Cardiac muscle cell (in vitro differentiated cells and primary cell): ENCODE measurements around the gene RAB3C. TPM values are rescaled to one million over a fixed set of nuclear protein-coding genes. Genes with fewer than 3 reads are reported as not detected.

Source experiments
- DNase-seq, 2 donors: peaks; one replicate each; pipeline versions ENCODE4 v3.0.0 to v3.0.0-alpha.2; 2010 to 2017; ENCODE audit warnings: low read depth in 1 of 2, low spot score in 1 of 2
- H3K27ac ChIP-seq: fragments of 200-600 bp; sonication (generic); 2 replicates; pipeline ENCODE4 v1.5.1; 2016
- H3K27me3 ChIP-seq: fragments of 200-600 bp; sonication (generic); 2 replicates; pipeline ENCODE4 v1.6.0; 2016; ENCODE audit warnings: control low read depth
- H3K36me3 ChIP-seq: fragments of 200-600 bp; sonication (generic); 2 replicates; pipeline ENCODE4 v1.5.1; 2016; ENCODE audit warnings: control low read depth
- H3K4me1 ChIP-seq: fragments of 200-600 bp; sonication (generic); 2 replicates; pipeline ENCODE4 v1.8.1; 2017; ENCODE audit warnings: low read depth, mild to moderate bottlenecking, mixed run types
- H3K4me3 ChIP-seq: fragments of 200-600 bp; sonication (generic); 2 replicates; pipeline ENCODE4 v1.5.1; 2016; ENCODE audit warnings: mild to moderate bottlenecking
- H3K9me3 ChIP-seq: fragments of 200-600 bp; sonication (generic); 2 replicates; pipeline ENCODE4 v1.5.1; 2017; ENCODE audit warnings: low read depth, mild to moderate bottlenecking, control low read depth
- polyA plus RNA-seq: library from polyadenylated mRNA; unstranded; fragments of >200 nt; fragmentation: Nextera tagmentation; extraction: Ambion mirVana; gene quantifications from 2 replicates; pipeline ENCODE4 v1.2.1, GENCODE V29; 2016
- total RNA-seq: library from RNA; depleted of rRNA; stranded (reverse); fragments of >200 nt; gene quantifications from 2 replicates; pipeline ENCODE4 v1.2.3, GENCODE V29; 2016
- TF ChIP-seq, protein P1 (sequence below): IDR thresholded peaks from 2 replicates; pipeline ENCODE4 v1.5.1; 2012; ENCODE audit warnings: low read depth, mild to moderate bottlenecking, low read length

The RAB3C gene
- total and polyA plus RNA-seq, 2 experiments from 2014 or later: 0.69 to 1.1 TPM

DNA sequence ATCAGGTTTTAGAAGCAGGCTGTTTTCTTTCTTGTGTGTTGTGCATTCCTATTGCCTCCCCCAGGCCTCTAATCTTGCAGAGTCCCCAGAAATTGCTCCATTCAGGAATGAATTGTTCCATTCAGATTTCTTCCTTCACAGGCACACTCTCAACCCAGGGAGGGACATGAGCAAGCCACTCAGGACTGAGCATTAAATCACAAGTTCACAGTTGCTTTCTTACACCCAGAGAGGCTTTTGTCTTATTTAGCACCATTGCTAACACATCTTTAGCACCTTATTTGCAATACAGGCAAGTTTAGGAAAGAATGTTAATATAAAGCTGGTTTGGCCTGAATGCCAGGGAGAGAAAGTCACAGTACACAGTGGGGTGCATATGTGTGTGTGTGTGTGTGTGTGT is 221.4 kb downstream of the RAB3C start:
- Histone ChIP-seq H3K36me3 (no peaks in the 10 kb centered on the region), H3K27me3 (no peaks in the 10 kb centered on the region), H3K9me3 (no peaks in the 10 kb centered on the region), H3K4me1 (no peaks in the 10 kb centered on the region), H3K27ac (no peak overlapping the region), H3K4me3 (no peak overlapping the region)
- TF ChIP-seq, protein P1, sequence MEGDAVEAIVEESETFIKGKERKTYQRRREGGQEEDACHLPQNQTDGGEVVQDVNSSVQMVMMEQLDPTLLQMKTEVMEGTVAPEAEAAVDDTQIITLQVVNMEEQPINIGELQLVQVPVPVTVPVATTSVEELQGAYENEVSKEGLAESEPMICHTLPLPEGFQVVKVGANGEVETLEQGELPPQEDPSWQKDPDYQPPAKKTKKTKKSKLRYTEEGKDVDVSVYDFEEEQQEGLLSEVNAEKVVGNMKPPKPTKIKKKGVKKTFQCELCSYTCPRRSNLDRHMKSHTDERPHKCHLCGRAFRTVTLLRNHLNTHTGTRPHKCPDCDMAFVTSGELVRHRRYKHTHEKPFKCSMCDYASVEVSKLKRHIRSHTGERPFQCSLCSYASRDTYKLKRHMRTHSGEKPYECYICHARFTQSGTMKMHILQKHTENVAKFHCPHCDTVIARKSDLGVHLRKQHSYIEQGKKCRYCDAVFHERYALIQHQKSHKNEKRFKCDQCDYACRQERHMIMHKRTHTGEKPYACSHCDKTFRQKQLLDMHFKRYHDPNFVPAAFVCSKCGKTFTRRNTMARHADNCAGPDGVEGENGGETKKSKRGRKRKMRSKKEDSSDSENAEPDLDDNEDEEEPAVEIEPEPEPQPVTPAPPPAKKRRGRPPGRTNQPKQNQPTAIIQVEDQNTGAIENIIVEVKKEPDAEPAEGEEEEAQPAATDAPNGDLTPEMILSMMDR: no peak
- DNase-seq: no peak

DNA sequence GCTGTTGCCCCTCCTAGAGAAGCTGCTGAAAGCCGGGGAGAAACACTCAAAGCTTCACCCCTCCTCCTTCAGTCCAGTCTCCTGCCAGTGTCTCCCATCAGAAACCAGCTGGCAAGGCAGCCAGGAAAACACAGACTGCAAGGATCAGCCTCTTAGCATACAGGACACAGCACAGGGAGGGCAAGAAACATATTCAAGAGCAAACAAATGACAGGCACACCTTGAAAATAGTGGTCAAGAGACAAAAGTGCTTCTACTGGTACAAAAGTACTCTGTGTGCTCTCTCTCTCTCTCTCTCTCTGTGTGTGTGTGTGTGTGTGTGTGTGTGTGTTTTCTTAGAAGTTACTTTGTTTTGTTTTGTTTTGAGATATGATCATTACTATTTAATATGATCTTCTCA is 227.2 kb downstream of the RAB3C start:
- H3K27me3 ChIP-seq: no peaks in the 10 kb centered on the region
- TF ChIP-seq, protein P1: no peak

DNA sequence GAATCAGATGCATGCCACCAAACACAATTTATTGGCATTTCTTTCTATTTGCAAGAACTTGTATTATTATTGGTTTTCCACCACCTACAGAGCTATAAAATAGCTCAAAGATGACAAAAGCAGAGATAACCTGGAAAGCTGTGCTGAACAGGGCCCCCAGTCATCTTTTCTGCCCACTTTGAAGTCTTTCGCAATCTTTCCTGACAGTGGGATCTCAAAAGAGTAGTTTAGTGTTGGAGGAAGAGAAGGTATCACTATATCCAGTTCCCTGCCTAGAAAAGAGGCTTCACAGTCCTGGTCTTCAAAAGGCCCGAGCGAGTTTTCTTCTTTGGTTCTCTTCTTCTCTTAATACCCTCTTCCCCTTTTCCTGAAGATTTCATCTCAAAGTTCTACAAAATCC is 231.0 kb downstream of the RAB3C start:
- Histone ChIP-seq H3K27me3 (no peaks in the 10 kb centered on the region), H3K4me1 (no peaks in the 10 kb centered on the region), H3K27ac (no peak overlapping the region), H3K4me3 (no peak overlapping the region), H3K36me3 (no peaks in the 10 kb centered on the region), H3K9me3 (no peaks in the 10 kb centered on the region)
- TF ChIP-seq, protein P1: no peak
- no peak for DNase-seq

More for the DNA sequence above, 227.2 kb downstream of the RAB3C start:
- Histone ChIP-seq H3K4me3 (no peak overlapping the region), H3K4me1 (no peaks in the 10 kb centered on the region), H3K9me3 (no peaks in the 10 kb centered on the region), H3K36me3 (no peaks in the 10 kb centered on the region), H3K27ac (no peak overlapping the region)
- DNase-seq: no peak

- DNase-seq: no peak
- Histone ChIP-seq H3K27ac (no peak overlapping the region), H3K36me3 (no peaks in the 10 kb centered on the region), H3K9me3 (no peaks in the 10 kb centered on the region), H3K4me1 (no peaks in the 10 kb centered on the region), H3K4me3 (no peak overlapping the region), H3K27me3 (no peaks in the 10 kb centered on the region)
- TF ChIP-seq, protein P1: no peak
Measured at GRCh38 chr5:58816181-58816731, 233.4 kb downstream of the RAB3C start.

- no peaks in the 10 kb centered on the region for H3K36me3 ChIP-seq
- H3K4me3 ChIP-seq: no peak overlapping the region
- no peaks in the 10 kb centered on the region for H3K9me3 ChIP-seq
- DNase-seq: no peak
- TF ChIP-seq, protein P1: no peak
- no peaks in the 10 kb centered on the region for H3K27me3 ChIP-seq
- H3K27ac ChIP-seq: no peak overlapping the region
- no peaks in the 10 kb centered on the region for H3K4me1 ChIP-seq
Measured at GRCh38 chr5:58818465-58818864, 235.6 kb downstream of the RAB3C start.
